Mucosa of rectum (tissue), 2 donors: ENCODE results near the gene FBXW2.

Source experiments
- H3K27ac ChIP-seq, 2 donors: one replicate each; pipeline ENCODE4 v1.7.0; 2013; ENCODE audit warnings: inconsistent platforms in 2 of 2, low read depth in 2 of 2, low read length in 2 of 2
- H3K27me3 ChIP-seq, 2 donors: one replicate each; pipeline ENCODE4 v1.7.0; 2013; ENCODE audit warnings: low read length in 2 of 2; ENCODE audit not compliant: control insufficient read depth in 2 of 2, insufficient read depth in 2 of 2
- H3K36me3 ChIP-seq, 2 donors: one replicate each; pipeline ENCODE4 v1.7.0; 2013; ENCODE audit warnings: low read length in 2 of 2; ENCODE audit not compliant: control insufficient read depth in 2 of 2, insufficient read depth in 2 of 2
- H3K4me1 ChIP-seq, 2 donors: one replicate each; pipeline ENCODE4 v1.7.0; 2013; ENCODE audit warnings: low read length in 2 of 2, mild to moderate bottlenecking in 1 of 2; ENCODE audit not compliant: control insufficient read depth in 2 of 2, insufficient read depth in 2 of 2
- H3K4me3 ChIP-seq, 2 donors: one replicate each; pipeline ENCODE4 v1.7.0; 2013; ENCODE audit warnings: low read length in 2 of 2
- H3K9ac ChIP-seq, 2 donors: one replicate each; pipeline ENCODE4 v1.7.0; 2013; ENCODE audit warnings: low read length in 2 of 2, low read depth in 1 of 2, mild to moderate bottlenecking in 1 of 2
- H3K9me3 ChIP-seq, 2 donors: one replicate each; pipeline ENCODE4 v1.7.0; 2013; ENCODE audit warnings: low read length in 2 of 2; ENCODE audit not compliant: control insufficient read depth in 2 of 2
- donor health status: healthy.
- donor health status: Normal muscosa, but diverticular disease.

The FBXW2 gene

GRCh38 chr9:120717176-120717575, 76.0 kb downstream of the FBXW2 start:
- H3K27me3 ChIP-seq = no peaks in the 10 kb centered on the region
- no peak overlapping the region for H3K4me3 ChIP-seq
- H3K9ac ChIP-seq = no peak overlapping the region
- H3K27ac ChIP-seq = no peak overlapping the region
- peaks cover 17 to 18% of the 10 kb centered on the region in 2 donors for H3K4me1 ChIP-seq
- H3K36me3 ChIP-seq = no peaks in the 10 kb centered on the region
- H3K9me3 ChIP-seq = no peaks in the 10 kb centered on the region

GRCh38 chr9:120716483-120716882, 76.7 kb downstream of the FBXW2 start:
- Histone ChIP-seq H3K4me1 (peaks cover 21 to 22% of the 10 kb centered on the region in 2 donors), H3K36me3 (no peaks in the 10 kb centered on the region), H3K27ac (no peak overlapping the region)

GRCh38 chr9:120715389-120715924, 77.8 kb downstream of the FBXW2 start:
- Histone ChIP-seq H3K27ac (peak overlapping the region; percentile 64 to 76), H3K9ac (peak overlapping the region; percentile 75 to 83), H3K9me3 (no peaks in the 10 kb centered on the region), H3K4me3 (peak overlapping the region; percentile 82 to 84), H3K36me3 (no peaks in the 10 kb centered on the region), H3K27me3 (no peaks in the 10 kb centered on the region), H3K4me1 (peaks cover 21 to 30% of the 10 kb centered on the region in 2 donors)

More at GRCh38 chr9:120716483-120716882, 76.7 kb downstream of the FBXW2 start:
- H3K4me3 ChIP-seq = no peak overlapping the region
- no peak overlapping the region for H3K9ac ChIP-seq
- H3K9me3 ChIP-seq = no peaks in the 10 kb centered on the region
- H3K27me3 ChIP-seq = no peaks in the 10 kb centered on the region

GRCh38 chr9:120714846-120715388, 78.3 kb downstream of the FBXW2 start:
- H3K4me1 ChIP-seq = peaks cover 21 to 30% of the 10 kb centered on the region in 2 donors
- H3K9ac ChIP-seq = peak overlapping the region; percentile 75 to 83
- H3K36me3 ChIP-seq = no peaks in the 10 kb centered on the region
- H3K9me3 ChIP-seq = no peaks in the 10 kb centered on the region
- peak overlapping the region; percentile 64 to 76 for H3K27ac ChIP-seq
- H3K4me3 ChIP-seq = peak overlapping the region; percentile 82 to 84
- H3K27me3 ChIP-seq = no peaks in the 10 kb centered on the region

GRCh38 chr9:120714088-120714845, 78.9 kb downstream of the FBXW2 start, which contains the start of gene MEGF9:
Gene MEGF9 (minus strand): TSS chr9:120714470. CDS start chr9:120714358, 112 bp downstream.
- H3K9ac ChIP-seq = peak within 1 kb of the TSS; percentile 75 to 84
- H3K27ac ChIP-seq = peak within 1 kb of the TSS; percentile 71 to 76
- peak within 1 kb of the TSS; percentile 82 to 84 for H3K4me3 ChIP-seq
- no peaks in the 10 kb centered on the region for H3K27me3 ChIP-seq
- no peaks in the 10 kb centered on the region for H3K36me3 ChIP-seq
- no peaks in the 10 kb centered on the region for H3K9me3 ChIP-seq
- peaks cover 21 to 30% of the 10 kb centered on the region in 2 donors for H3K4me1 ChIP-seq

- Histone ChIP-seq H3K9ac (peak overlapping the region; percentile 72 to 84), H3K27ac (peak overlapping the region; percentile 70 to 71), H3K36me3 (no peaks in the 10 kb centered on the region)
These were observed 79.7 kb downstream of the FBXW2 start for GRCh38 chr9:120713257-120714087.

GRCh38 chr9:120712539-120713031, 80.6 kb downstream of the FBXW2 start:
- peak overlapping the region; percentile 82 to 84 for H3K4me3 ChIP-seq
- peaks cover 21 to 30% of the 10 kb centered on the region in 2 donors for H3K4me1 ChIP-seq
- H3K9me3 ChIP-seq = no peaks in the 10 kb centered on the region
- H3K27me3 ChIP-seq = no peaks in the 10 kb centered on the region
- H3K36me3 ChIP-seq = no peaks in the 10 kb centered on the region
- H3K9ac ChIP-seq = peak overlapping the region; percentile 9 to 84
- H3K27ac ChIP-seq = peak overlapping the region; percentile 40 to 41

More at GRCh38 chr9:120713257-120714087, 79.7 kb downstream of the FBXW2 start:
- Histone ChIP-seq H3K4me3 (peak overlapping the region; percentile 82 to 84), H3K27me3 (no peaks in the 10 kb centered on the region), H3K4me1 (peaks cover 21 to 30% of the 10 kb centered on the region in 2 donors), H3K9me3 (no peaks in the 10 kb centered on the region)

- peak overlapping the region in 1 of 2 donors; percentile 9 for H3K9ac ChIP-seq
- peak overlapping the region; percentile 40 to 41 for H3K27ac ChIP-seq
- no peaks in the 10 kb centered on the region for H3K36me3 ChIP-seq
- H3K27me3 ChIP-seq = no peaks in the 10 kb centered on the region
- H3K9me3 ChIP-seq = no peaks in the 10 kb centered on the region
- H3K4me1 ChIP-seq = peaks cover 21 to 30% of the 10 kb centered on the region in 2 donors
- peak overlapping the region; percentile 82 to 84 for H3K4me3 ChIP-seq
These were observed 81.2 kb downstream of the FBXW2 start for GRCh38 chr9:120711841-120712538.

GRCh38 chr9:120711354-120711753, 81.9 kb downstream of the FBXW2 start:
- no peaks in the 10 kb centered on the region for H3K36me3 ChIP-seq
- H3K27me3 ChIP-seq = no peaks in the 10 kb centered on the region
- H3K9ac ChIP-seq = no peak overlapping the region
- peak overlapping the region in 1 of 2 donors; percentile 44 for H3K4me3 ChIP-seq
- no peak overlapping the region for H3K27ac ChIP-seq
- H3K4me1 ChIP-seq = peaks cover 21 to 30% of the 10 kb centered on the region in 2 donors
- H3K9me3 ChIP-seq = no peaks in the 10 kb centered on the region
